Urinary bladder (tissue), 4 donors: Measurements from ENCODE around the gene SHBG. TPM values are rescaled to one million over a fixed set of nuclear protein-coding genes. Genes with fewer than 3 reads are reported as not detected.

Source experiments
- DNase-seq: peaks from one replicate; pipeline ENCODE4 v3.0.0-alpha.2; 2015; ENCODE audit errors: extremely low spot score
- H3K27ac ChIP-seq: one replicate; pipeline ENCODE4 v1.5.1; 2013; ENCODE audit warnings: low read depth, mild to moderate bottlenecking, moderate library complexity
- H3K36me3 ChIP-seq: one replicate; pipeline ENCODE4 v1.6.1; 2013; ENCODE audit warnings: mild to moderate bottlenecking, moderate library complexity; ENCODE audit not compliant: insufficient read depth
- H3K4me1 ChIP-seq: one replicate; pipeline ENCODE4 v1.6.1; 2013; ENCODE audit warnings: mild to moderate bottlenecking, moderate library complexity; ENCODE audit not compliant: insufficient read depth
- H3K4me3 ChIP-seq: one replicate; pipeline ENCODE4 v1.5.1; 2013; ENCODE audit warnings: low read depth, low read length
- WGBS: extraction: QIAGEN DNeasy Blood & Tissue Kit; methylation state at CpG from one replicate; pipeline ENCODE4 v1.1.7; 2013; 5-methylcytosine and 5-hydroxymethylcytosine counted together
- polyA plus RNA-seq: library from polyadenylated mRNA; stranded (reverse); fragments of 200-250 nt; gene quantifications from one replicate; pipeline ENCODE4 v1.2.3, GENCODE V29; 2013
- total RNA-seq: library from RNA; depleted of rRNA; stranded (reverse); fragments of >200 nt; gene quantifications from one replicate; pipeline ENCODE4 v1.2.3, GENCODE V29; 2014
- donor health status: healthy with polysubstance abuse.
- donor health status: healthy.

SHBG gene
- total and polyA plus RNA-seq, 2 donors: 0.22 to 0.32 TPM

DNA sequence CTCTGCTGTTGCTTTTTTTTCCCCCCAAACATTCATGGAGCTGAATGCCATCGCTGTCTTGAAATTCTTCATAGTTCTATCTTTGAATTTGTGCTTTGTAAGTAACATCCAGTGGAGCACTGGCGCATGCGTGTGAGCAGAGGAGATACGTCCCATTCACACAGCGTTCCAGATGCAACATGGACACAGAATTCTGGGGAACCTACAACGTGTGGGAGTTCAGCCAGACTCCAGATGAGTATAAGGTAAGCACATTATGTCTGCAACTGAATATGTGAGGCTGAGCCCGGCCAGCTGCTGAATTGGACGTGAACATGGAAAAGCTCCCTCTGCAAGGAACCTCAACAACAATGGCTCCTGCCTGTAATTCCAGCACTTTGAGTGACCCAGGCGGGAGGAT lies 16.5 kb downstream of the SHBG start:
- DNase-seq: peak; percentile 43
- H3K4me3 ChIP-seq: no peak overlapping the region
- H3K36me3 ChIP-seq: no peaks in the 10 kb centered on the region
- no peak overlapping the region for H3K27ac ChIP-seq
- H3K4me1 ChIP-seq: no peaks in the 10 kb centered on the region
- 41% methylated on average over 9 of the region's 9 CpGs for WGBS

DNA sequence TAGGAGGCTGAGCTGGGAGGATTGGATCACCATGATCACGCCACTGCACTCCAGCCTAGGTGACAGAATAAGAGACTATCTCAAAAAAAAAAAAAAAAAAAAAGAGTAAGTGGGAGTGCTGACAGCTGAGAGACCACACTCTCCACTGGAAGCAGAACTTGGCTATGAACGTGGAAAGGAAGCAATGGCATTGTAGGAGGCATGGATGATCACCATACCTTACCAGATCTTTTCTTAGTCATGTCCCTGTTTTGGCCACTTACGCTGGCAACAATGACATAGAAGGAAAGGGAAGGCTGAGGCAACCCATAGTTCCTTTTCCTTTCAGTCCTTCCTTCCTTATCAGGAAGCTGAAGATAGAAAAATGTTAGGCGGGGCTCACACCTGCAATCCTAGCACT lies 17.1 kb downstream of the SHBG start:
- 72% methylated on average over 4 of the region's 4 CpGs for WGBS
- no peaks in the 10 kb centered on the region for H3K36me3 ChIP-seq
- H3K4me3 ChIP-seq: no peak overlapping the region
- no peak for DNase-seq
- no peaks in the 10 kb centered on the region for H3K4me1 ChIP-seq
- no peak overlapping the region for H3K27ac ChIP-seq

DNA sequence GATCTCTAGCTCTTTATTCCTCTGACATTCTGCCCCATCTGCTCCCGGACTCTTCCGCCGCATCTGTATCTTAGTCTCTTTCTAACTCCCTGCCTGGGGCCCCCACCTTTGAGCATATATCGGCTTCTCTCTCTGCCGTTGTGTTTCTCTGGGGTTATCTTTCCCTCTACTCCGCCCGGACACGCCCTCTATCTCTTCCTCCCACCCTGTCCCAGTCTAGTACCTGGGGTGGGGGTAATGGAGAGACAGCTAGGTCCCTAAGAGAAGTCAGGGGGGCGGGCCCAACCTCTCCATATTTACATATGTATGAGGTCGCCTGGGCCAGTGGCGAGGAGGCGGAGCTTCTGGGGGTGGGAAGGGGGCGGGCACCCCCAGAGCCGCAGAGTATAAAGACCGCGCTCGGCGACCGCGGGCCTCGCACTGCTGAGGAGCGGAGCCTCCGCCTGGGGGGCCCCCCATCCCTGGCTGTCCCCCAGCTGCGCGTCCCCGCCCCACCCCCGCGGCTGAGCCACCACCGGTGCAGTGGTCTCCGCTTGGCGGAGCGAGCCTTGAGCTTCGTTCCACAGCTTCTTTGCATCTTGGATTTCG lies 20.7 kb downstream of the SHBG start, which contains the start of gene ATP1B2:
Gene ATP1B2, plus strand, starts transcription at position 418 of the 588 bp plus-strand sequence. CDS start 593 bp downstream, outside the sequence.
- H3K27ac ChIP-seq: peak within 1 kb of the TSS; percentile 69

GRCh38 chr17:7651097-7651664 lies 21.2 kb downstream of the SHBG start:
- DNase-seq: no peak

More for the DNA sequence above, 20.7 kb downstream of the SHBG start, which contains the start of gene ATP1B2:
- H3K36me3 ChIP-seq: no peaks in the 10 kb centered on the region
- WGBS: under 1% methylated on average over 34 of the region's 34 CpGs
- no peak for DNase-seq
- H3K4me1 ChIP-seq: no peaks in the 10 kb centered on the region
- peak within 1 kb of the TSS; percentile 56 for H3K4me3 ChIP-seq

DNA sequence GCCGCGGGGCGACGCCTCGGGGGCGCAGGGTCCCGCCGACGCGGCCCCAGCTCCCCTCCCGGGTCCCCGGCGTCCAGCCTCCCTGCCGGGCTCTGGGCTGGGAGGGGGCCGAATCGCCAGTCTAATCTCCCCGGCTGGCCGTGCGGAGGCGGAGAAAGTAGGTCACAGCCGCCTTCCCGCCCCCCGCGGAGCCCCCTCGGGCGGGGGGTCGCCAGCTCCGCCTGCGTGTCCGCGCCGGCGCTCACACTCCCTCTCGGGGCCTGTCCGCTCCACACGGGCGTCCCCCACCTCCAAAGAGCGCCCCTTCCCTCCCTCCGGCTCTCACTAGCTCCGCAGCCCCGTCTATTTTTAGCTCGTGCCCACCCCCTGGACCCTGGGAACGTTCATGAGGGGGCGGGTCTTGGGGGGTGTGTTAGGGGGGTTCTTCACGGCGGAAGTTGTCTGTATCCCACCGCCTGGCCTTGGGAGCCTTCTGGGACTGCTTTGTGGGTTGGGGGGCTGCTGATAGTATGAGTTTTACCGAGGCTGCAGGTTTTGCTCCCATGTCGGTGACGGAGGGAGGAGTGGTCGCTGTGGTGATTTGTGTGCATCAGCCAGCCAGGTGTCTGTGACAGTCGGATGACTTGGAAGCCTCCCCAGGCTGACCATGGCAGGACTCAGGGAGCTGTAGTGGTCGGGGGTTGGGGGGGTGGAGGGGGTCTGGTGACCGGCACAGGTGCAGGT lies 21.9 kb downstream of the SHBG start:
- H3K27ac ChIP-seq: peak overlapping the region; percentile 69
- peak overlapping the region; percentile 56 for H3K4me3 ChIP-seq
- peak; percentile 47 for DNase-seq
- H3K36me3 ChIP-seq: no peaks in the 10 kb centered on the region
- H3K4me1 ChIP-seq: no peaks in the 10 kb centered on the region
- WGBS: 4% methylated on average over 54 of the region's 54 CpGs

More at GRCh38 chr17:7651097-7651664, 21.2 kb downstream of the SHBG start:
- under 1% methylated on average over 45 of the region's 45 CpGs for WGBS
- Histone ChIP-seq H3K4me3 (peak overlapping the region; percentile 56), H3K27ac (no peak overlapping the region), H3K36me3 (no peaks in the 10 kb centered on the region), H3K4me1 (no peaks in the 10 kb centered on the region)

DNA sequence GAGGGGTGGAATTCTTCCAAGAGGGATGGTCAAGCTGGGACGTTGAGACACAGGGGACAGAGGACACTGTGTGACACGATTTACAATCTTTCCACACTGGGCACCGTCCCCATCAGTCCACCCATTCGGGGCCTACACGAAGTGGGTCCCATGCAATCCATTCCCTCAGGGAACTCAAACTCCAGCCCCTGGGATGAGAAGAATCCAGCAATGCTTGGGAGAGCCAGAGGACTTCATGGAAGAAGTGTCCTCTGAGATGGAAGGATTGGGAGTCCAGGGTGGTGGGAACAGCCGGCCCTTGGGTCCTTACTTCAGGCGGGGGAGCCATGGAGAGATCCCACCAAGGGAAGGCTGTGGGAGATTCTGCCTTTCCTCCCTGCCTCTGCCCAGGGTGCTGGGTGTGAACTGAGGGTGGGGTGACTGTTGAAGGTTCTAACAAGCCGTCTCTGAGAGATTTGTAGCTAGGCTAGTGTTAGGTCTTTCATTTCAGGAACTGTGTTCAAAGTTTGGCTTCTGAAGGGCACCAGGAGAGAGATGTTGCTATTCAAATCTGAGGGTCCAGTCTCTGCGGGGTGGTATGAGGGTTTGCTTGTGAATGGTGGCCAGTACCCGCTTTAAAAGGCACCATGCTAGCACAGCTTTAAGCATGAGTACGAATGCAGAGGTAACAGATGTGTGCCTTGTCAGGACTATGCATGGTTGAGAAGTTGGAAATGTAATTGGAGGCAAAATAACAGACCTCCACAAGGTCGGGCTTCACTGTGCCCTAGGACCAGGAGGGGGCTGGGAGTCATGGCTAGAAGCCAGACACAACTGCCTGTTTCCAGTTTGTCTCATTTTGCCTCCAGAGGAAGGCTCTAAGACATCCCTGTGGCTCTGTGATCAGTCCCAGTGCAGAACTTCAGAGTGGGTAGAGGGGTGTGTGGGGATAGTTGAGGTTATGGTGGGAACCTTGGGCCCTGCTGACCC lies 22.7 kb downstream of the SHBG start:
- Histone ChIP-seq H3K27ac (no peak overlapping the region), H3K4me3 (no peak overlapping the region)
- 58% methylated on average over 12 of the region's 12 CpGs for WGBS

DNA sequence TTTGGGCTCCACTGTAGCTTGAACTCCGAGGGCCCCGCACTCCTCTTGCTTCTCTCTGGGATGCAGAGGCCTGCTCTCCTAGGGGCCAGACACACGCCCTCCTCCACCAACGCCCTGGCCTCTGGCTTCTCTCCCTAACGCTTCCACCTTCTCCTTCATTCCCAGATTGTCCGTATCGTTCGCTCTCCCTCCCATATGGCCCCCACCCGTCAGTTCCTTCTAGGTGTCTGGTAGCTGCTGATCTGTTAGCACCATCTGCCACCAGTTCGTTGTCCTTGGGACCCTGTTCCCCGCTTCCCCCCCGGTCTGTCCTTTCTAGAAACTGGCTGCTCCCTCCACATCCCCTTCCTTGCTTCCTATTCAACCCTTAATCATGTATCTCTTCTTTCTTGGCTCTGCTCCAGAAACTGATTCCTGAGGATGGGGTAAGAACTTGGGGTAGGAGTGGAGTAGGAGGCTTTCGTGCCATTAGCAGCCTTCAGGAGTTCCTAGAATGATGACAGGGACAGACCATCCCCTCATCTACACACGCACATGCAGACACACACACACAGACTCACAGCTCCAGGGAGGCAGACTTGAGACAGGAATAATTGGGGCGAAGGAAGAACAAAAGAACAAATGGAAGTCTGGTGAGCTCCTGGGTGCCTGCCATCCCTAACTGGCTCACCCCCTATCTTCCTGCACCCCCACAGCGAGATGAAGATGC lies 25.1 kb downstream of the SHBG start:
- no peaks in the 10 kb centered on the region for H3K36me3 ChIP-seq
- WGBS: 72% methylated on average over 16 of the region's 16 CpGs
- no peak overlapping the region for H3K4me3 ChIP-seq
- H3K27ac ChIP-seq: no peak overlapping the region
- no peaks in the 10 kb centered on the region for H3K4me1 ChIP-seq
- DNase-seq: no peak

More for the DNA sequence above, 22.7 kb downstream of the SHBG start:
- H3K36me3 ChIP-seq: no peaks in the 10 kb centered on the region
- no peak for DNase-seq
- H3K4me1 ChIP-seq: no peaks in the 10 kb centered on the region

GRCh38 chr17:7655541-7655840 lies 25.6 kb downstream of the SHBG start:
- Histone ChIP-seq H3K27ac (no peak overlapping the region), H3K4me3 (no peak overlapping the region), H3K36me3 (no peaks in the 10 kb centered on the region), H3K4me1 (no peaks in the 10 kb centered on the region)
- no peak for DNase-seq
- WGBS: 94% methylated on average over 17 of the region's 17 CpGs

GRCh38 chr17:7656958-7657609 lies 27.1 kb downstream of the SHBG start:
- WGBS: 16% methylated on average over 10 of the region's 10 CpGs
- Histone ChIP-seq H3K27ac (no peak overlapping the region), H3K4me1 (no peaks in the 10 kb centered on the region), H3K36me3 (no peaks in the 10 kb centered on the region), H3K4me3 (no peak overlapping the region)
- no peak for DNase-seq

DNA sequence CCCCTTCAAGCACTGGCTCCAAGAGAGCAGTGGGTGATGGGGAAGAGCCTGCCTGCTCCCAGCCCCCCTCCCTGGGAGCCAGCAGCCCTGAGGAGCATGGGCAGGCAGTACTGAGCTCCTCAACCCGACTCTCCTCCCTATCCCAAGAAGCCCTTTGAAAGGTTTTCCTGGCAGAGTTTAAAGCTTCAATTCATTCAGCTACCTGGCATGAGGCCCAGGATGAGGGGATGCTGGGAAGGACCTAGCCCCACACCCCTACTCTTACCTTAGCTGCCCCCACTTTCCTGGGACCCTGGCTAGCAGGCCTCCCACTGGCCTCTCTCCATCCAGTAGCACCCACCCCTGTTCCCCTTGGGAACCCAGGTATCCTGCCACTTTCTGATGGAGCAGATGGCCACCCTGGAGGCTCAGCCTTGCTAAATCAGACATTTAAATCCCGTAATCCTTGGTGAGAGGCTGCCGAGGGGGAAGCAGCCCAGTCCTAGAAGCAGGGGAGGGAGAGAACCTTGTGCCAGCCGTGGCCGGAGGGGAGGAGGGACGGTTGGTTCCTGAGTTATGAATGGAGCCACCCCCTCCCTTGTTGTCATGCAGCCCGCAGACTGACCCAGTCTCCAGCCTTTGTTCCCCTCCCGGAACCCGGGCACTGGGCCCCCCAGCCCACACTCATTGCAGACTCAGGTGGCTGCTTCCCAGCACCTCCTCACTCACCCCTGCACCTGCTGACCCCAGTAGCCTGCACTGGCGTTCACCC lies 37.9 kb downstream of the SHBG start:
- H3K36me3 ChIP-seq: no peaks in the 10 kb centered on the region
- DNase-seq: no peak

DNA sequence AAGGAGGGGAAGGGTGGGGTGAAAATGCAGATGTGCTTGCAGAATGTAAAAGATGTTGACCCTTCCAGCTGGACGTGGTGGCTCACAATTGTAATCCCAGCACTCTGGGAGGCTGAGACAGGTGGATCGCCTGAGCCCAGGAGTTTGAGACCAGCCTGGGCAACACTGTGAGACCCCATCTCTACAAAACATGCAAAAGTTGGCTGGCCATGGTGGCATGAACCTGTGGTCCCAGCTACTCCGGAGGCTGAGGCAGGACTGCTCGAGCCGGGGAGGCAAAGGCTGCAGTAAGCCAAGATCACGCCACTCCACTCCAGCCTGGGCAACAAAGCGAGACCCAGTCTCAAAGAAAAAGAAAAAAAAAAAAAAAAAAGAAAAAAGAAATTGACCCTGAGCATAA lies 38.5 kb downstream of the SHBG start:
- no peaks in the 10 kb centered on the region for H3K4me1 ChIP-seq
- no peak for DNase-seq
- H3K36me3 ChIP-seq: peaks cover 1% of the 10 kb centered on the region
- H3K27ac ChIP-seq: no peak overlapping the region
- H3K4me3 ChIP-seq: no peak overlapping the region
- 88% methylated on average over 7 of the region's 7 CpGs for WGBS

More for the DNA sequence above, 37.9 kb downstream of the SHBG start:
- WGBS: 48% methylated on average over 10 of the region's 10 CpGs
- H3K4me3 ChIP-seq: no peak overlapping the region
- no peaks in the 10 kb centered on the region for H3K4me1 ChIP-seq
- H3K27ac ChIP-seq: no peak overlapping the region

GRCh38 chr17:7673239-7673638 lies 43.3 kb downstream of the SHBG start:
- peaks cover 5% of the 10 kb centered on the region for H3K36me3 ChIP-seq
- H3K4me1 ChIP-seq: no peaks in the 10 kb centered on the region
- WGBS: 92% methylated on average over 2 of the region's 2 CpGs
- no peak for DNase-seq
- no peak overlapping the region for H3K27ac ChIP-seq
- H3K4me3 ChIP-seq: no peak overlapping the region
